Osteoblast (primary cell): ENCODE results near the gene ASCC3. TPM values are rescaled to one million over a fixed set of nuclear protein-coding genes. Genes with fewer than 3 reads are reported as not detected.

Experiments
- DNase-seq: peaks from one replicate; pipeline ENCODE4 v3.0.0; 2011; ENCODE audit warnings: low spot score, mixed read lengths; ENCODE audit not compliant: insufficient read length; ENCODE audit errors: missing footprints
- H2AFZ ChIP-seq: 2 replicates; pipeline ENCODE4 v1.6.0; 2011; ENCODE audit warnings: mild to moderate bottlenecking, low read length
- H3K27ac ChIP-seq: 2 replicates; pipeline ENCODE4 v1.5.1; 2011; ENCODE audit warnings: mild to moderate bottlenecking, low read depth, low read length, moderate library complexity
- H3K27me3 ChIP-seq: 2 replicates; pipeline ENCODE4 v1.6.0; 2012; ENCODE audit warnings: mild to moderate bottlenecking, control low read depth, inconsistent platforms, low read length, moderate library complexity; ENCODE audit not compliant: insufficient read depth
- H3K36me3 ChIP-seq: 2 replicates; pipeline ENCODE4 v1.5.1; 2011; ENCODE audit warnings: mild to moderate bottlenecking, low read length, control low read depth, moderate library complexity; ENCODE audit not compliant: insufficient read depth
- H3K4me1 ChIP-seq: 2 replicates; pipeline ENCODE4 v1.5.1; 2011; ENCODE audit warnings: mild to moderate bottlenecking, low read length, control low read depth, moderate library complexity; ENCODE audit not compliant: insufficient read depth
- H3K4me2 ChIP-seq: 2 replicates; pipeline ENCODE4 v1.6.0; 2011; ENCODE audit warnings: mild to moderate bottlenecking, low read length; ENCODE audit not compliant: insufficient read depth
- H3K4me3 ChIP-seq: fragments of 200-600 bp; sonication (generic); 3 replicates; pipeline ENCODE4 v1.5.1; 2012; ENCODE audit warnings: mild to moderate bottlenecking, low read length, inconsistent platforms; ENCODE audit not compliant: insufficient read depth
- H3K79me2 ChIP-seq: 2 replicates; pipeline ENCODE4 v1.6.0; 2012; ENCODE audit warnings: mild to moderate bottlenecking, low read length, control low read depth, inconsistent platforms; ENCODE audit not compliant: insufficient read depth
- H3K9me3 ChIP-seq: 2 replicates; pipeline ENCODE4 v1.5.1; 2011; ENCODE audit warnings: low read depth, low read length, control low read depth
- H4K20me1 ChIP-seq: 2 replicates; pipeline ENCODE4 v1.6.0; 2012; ENCODE audit warnings: mild to moderate bottlenecking, low read length, control low read depth; ENCODE audit not compliant: insufficient read depth
- total RNA-seq: library from RNA; depleted of rRNA; stranded (reverse); fragments of >200 nt; gene quantifications from 2 replicates; pipeline ENCODE4 v1.2.3, GENCODE V29; 2012
- TF ChIP-seq, protein P1 (sequence below): IDR thresholded peaks from 2 replicates; pipeline ENCODE4 v1.5.1; 2011; ENCODE audit warnings: mild to moderate bottlenecking, low read depth, low read length, moderate library complexity; ENCODE audit errors: extremely low read depth

ASCC3 gene
- total RNA-seq, 1 donor, result 68.8 TPM

GRCh38 chr6:100614386-100614785, 266.7 kb downstream of the ASCC3 start:
- H3K4me1 ChIP-seq, result no peaks in the 10 kb centered on the region
- no peaks in the 10 kb centered on the region for H3K27me3 ChIP-seq
- no peaks in the 10 kb centered on the region for H3K79me2 ChIP-seq
- H4K20me1 ChIP-seq, result no peaks in the 10 kb centered on the region
- H3K27ac ChIP-seq, result no peak overlapping the region
- TF ChIP-seq, protein P1, sequence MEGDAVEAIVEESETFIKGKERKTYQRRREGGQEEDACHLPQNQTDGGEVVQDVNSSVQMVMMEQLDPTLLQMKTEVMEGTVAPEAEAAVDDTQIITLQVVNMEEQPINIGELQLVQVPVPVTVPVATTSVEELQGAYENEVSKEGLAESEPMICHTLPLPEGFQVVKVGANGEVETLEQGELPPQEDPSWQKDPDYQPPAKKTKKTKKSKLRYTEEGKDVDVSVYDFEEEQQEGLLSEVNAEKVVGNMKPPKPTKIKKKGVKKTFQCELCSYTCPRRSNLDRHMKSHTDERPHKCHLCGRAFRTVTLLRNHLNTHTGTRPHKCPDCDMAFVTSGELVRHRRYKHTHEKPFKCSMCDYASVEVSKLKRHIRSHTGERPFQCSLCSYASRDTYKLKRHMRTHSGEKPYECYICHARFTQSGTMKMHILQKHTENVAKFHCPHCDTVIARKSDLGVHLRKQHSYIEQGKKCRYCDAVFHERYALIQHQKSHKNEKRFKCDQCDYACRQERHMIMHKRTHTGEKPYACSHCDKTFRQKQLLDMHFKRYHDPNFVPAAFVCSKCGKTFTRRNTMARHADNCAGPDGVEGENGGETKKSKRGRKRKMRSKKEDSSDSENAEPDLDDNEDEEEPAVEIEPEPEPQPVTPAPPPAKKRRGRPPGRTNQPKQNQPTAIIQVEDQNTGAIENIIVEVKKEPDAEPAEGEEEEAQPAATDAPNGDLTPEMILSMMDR, result no peak
- no peak overlapping the region for H2AFZ ChIP-seq
- DNase-seq, result no peak
- no peak overlapping the region for H3K4me3 ChIP-seq
- no peaks in the 10 kb centered on the region for H3K36me3 ChIP-seq
- no peak overlapping the region for H3K4me2 ChIP-seq
- no peaks in the 10 kb centered on the region for H3K9me3 ChIP-seq

GRCh38 chr6:100613656-100614055, 267.5 kb downstream of the ASCC3 start:
- no peak overlapping the region for H3K4me2 ChIP-seq
- no peak overlapping the region for H2AFZ ChIP-seq
- H3K36me3 ChIP-seq, result no peaks in the 10 kb centered on the region
- H4K20me1 ChIP-seq, result no peaks in the 10 kb centered on the region
- DNase-seq, result no peak
- H3K9me3 ChIP-seq, result no peaks in the 10 kb centered on the region
- H3K4me1 ChIP-seq, result no peaks in the 10 kb centered on the region
- no peaks in the 10 kb centered on the region for H3K79me2 ChIP-seq
- no peak overlapping the region for H3K27ac ChIP-seq
- H3K4me3 ChIP-seq, result no peak overlapping the region
- H3K27me3 ChIP-seq, result no peaks in the 10 kb centered on the region
- TF ChIP-seq, protein P1, result no peak

GRCh38 chr6:100612094-100612493, 269.0 kb downstream of the ASCC3 start:
- no peaks in the 10 kb centered on the region for H3K36me3 ChIP-seq
- no peak overlapping the region for H2AFZ ChIP-seq
- no peak for DNase-seq
- H3K4me2 ChIP-seq, result no peak overlapping the region
- no peak overlapping the region for H3K4me3 ChIP-seq
- no peaks in the 10 kb centered on the region for H3K79me2 ChIP-seq
- H3K27me3 ChIP-seq, result no peaks in the 10 kb centered on the region
- no peak overlapping the region for H3K27ac ChIP-seq
- no peaks in the 10 kb centered on the region for H4K20me1 ChIP-seq
- H3K9me3 ChIP-seq, result no peaks in the 10 kb centered on the region
- TF ChIP-seq, protein P1, result no peak
- no peaks in the 10 kb centered on the region for H3K4me1 ChIP-seq

GRCh38 chr6:100599088-100599770, 281.9 kb downstream of the ASCC3 start:
- Histone ChIP-seq H3K4me1 (no peaks in the 10 kb centered on the region), H3K79me2 (no peaks in the 10 kb centered on the region), H3K27ac (no peak overlapping the region), H3K27me3 (no peaks in the 10 kb centered on the region), H3K4me2 (no peak overlapping the region), H3K9me3 (no peaks in the 10 kb centered on the region), H3K36me3 (peaks cover 4% of the 10 kb centered on the region), H2AFZ (no peak overlapping the region), H3K4me3 (no peak overlapping the region), H4K20me1 (no peaks in the 10 kb centered on the region)
- TF ChIP-seq, protein P1, result no peak
- no peak for DNase-seq
